ENCODE data around the gene TMEM231. TPM values are rescaled to one million over a fixed set of nuclear protein-coding genes. Genes with fewer than 3 reads are reported as not detected.
"Not testable (repeated sequence)": the region's sequence is repeated elsewhere in the genome, so short reads cannot be mapped to it uniquely, and the experiment has no call there.

Gene TMEM231
- total RNA-seq, 1 donor from 2014 or later, result 18.2 TPM

- no peak for TF ChIP-seq CTCF (conservative IDR thresholded peaks at IDR 0.05)
- Mint-ChIP-seq H3K27ac (no peak overlapping the region), H3K27me3 (no peaks in the 10 kb centered on the region), H3K4me1 (ENCODE audit: unreplicated experiment) (peaks cover 8% of the 10 kb centered on the region), H3K4me3 (no peak overlapping the region), H3K9me3 (no peaks in the 10 kb centered on the region), H3K36me3 (no peaks in the 10 kb centered on the region)
- no peak for DNase-seq (ENCODE audit: extremely low spot score, unreplicated experiment)
These were observed 36.9 kb downstream of the TMEM231 start for GRCh38 chr16:75519175-75519574.

GRCh38 chr16:75516189-75516966, 39.7 kb downstream of the TMEM231 start:
- not testable (repeated sequence) for H3K9me3 Mint-ChIP-seq; H3K4me1 Mint-ChIP-seq (ENCODE audit: unreplicated experiment); H3K27me3 Mint-ChIP-seq; H3K36me3 Mint-ChIP-seq; DNase-seq (ENCODE audit: extremely low spot score, unreplicated experiment)
- H3K27ac Mint-ChIP-seq, result peak overlapping the region; percentile 71
- H3K4me3 Mint-ChIP-seq, result peak overlapping the region; percentile 90

- no peak for TF ChIP-seq CTCF (conservative IDR thresholded peaks at IDR 0.05)
- H3K27me3 Mint-ChIP-seq, result no peaks in the 10 kb centered on the region
- H3K4me3 Mint-ChIP-seq, result no peak overlapping the region
- no peak overlapping the region for H3K27ac Mint-ChIP-seq
- peaks cover 8% of the 10 kb centered on the region for H3K4me1 Mint-ChIP-seq (ENCODE audit: unreplicated experiment)
- no peaks in the 10 kb centered on the region for H3K36me3 Mint-ChIP-seq
- no peaks in the 10 kb centered on the region for H3K9me3 Mint-ChIP-seq
- DNase-seq (ENCODE audit: extremely low spot score, unreplicated experiment), result no peak
These were observed 41.8 kb downstream of the TMEM231 start for GRCh38 chr16:75514296-75514695.

GRCh38 chr16:75506574-75506973, 49.5 kb downstream of the TMEM231 start:
- H3K4me3 Mint-ChIP-seq, result no peak overlapping the region
- H3K27ac Mint-ChIP-seq, result peak overlapping the region; percentile 62

GRCh38 chr16:75506107-75506506, 49.9 kb downstream of the TMEM231 start:
- Mint-ChIP-seq H3K36me3 (no peaks in the 10 kb centered on the region), H3K4me3 (no peak overlapping the region), H3K27me3 (peaks cover 3% of the 10 kb centered on the region), H3K27ac (peak overlapping the region; percentile 62), H3K4me1 (ENCODE audit: unreplicated experiment) (peaks cover 13% of the 10 kb centered on the region), H3K9me3 (no peaks in the 10 kb centered on the region)
- no peak for TF ChIP-seq CTCF (conservative IDR thresholded peaks at IDR 0.05)
- DNase-seq (ENCODE audit: extremely low spot score, unreplicated experiment), result no peak

More at GRCh38 chr16:75506574-75506973, 49.5 kb downstream of the TMEM231 start:
- no peak for DNase-seq (ENCODE audit: extremely low spot score, unreplicated experiment)
- TF ChIP-seq CTCF (conservative IDR thresholded peaks at IDR 0.05), result no peak
- H3K9me3 Mint-ChIP-seq, result no peaks in the 10 kb centered on the region
- H3K4me1 Mint-ChIP-seq (ENCODE audit: unreplicated experiment), result peaks cover 13% of the 10 kb centered on the region
- H3K36me3 Mint-ChIP-seq, result no peaks in the 10 kb centered on the region
- peaks cover 3% of the 10 kb centered on the region for H3K27me3 Mint-ChIP-seq

- Mint-ChIP-seq H3K27ac (no peak overlapping the region), H3K36me3 (no peaks in the 10 kb centered on the region), H3K9me3 (no peaks in the 10 kb centered on the region), H3K27me3 (peaks cover 3% of the 10 kb centered on the region), H3K4me1 (ENCODE audit: unreplicated experiment) (peaks cover 13% of the 10 kb centered on the region), H3K4me3 (no peak overlapping the region)
- no peak for TF ChIP-seq CTCF (conservative IDR thresholded peaks at IDR 0.05)
- no peak for DNase-seq (ENCODE audit: extremely low spot score, unreplicated experiment)
These were observed 52.3 kb downstream of the TMEM231 start for GRCh38 chr16:75503801-75504200.
